GM12864 (cell line): ENCODE results near the gene ABCC9.

Source experiments
- DNase-seq: peaks from one replicate; pipeline ENCODE4 v3.0.0-alpha.2; 2011; ENCODE audit warnings: low read depth
- H3K4me3 ChIP-seq: 2 replicates; pipeline ENCODE4 v1.5.1; 2011; ENCODE audit warnings: mild to moderate bottlenecking, low read depth, low read length, control low read depth
- CTCF ChIP-seq: IDR thresholded peaks from 2 replicates; pipeline ENCODE4 v1.5.1; 2011; ENCODE audit warnings: low read depth, mild to moderate bottlenecking, moderate library complexity, low read length, control low read depth, inconsistent platforms; ENCODE audit errors: missing control alignments

The ABCC9 gene

GRCh38 chr12:21983095-21983494 is 41.9 kb upstream of the ABCC9 start:
- no peak for TF ChIP-seq CTCF
- no peak overlapping the region for H3K4me3 ChIP-seq
- DNase-seq = no peak

- no peak for DNase-seq
- TF ChIP-seq CTCF = no peak
- H3K4me3 ChIP-seq = no peak overlapping the region
Measured at GRCh38 chr12:21980544-21980943, 39.3 kb upstream of the ABCC9 start.

DNA sequence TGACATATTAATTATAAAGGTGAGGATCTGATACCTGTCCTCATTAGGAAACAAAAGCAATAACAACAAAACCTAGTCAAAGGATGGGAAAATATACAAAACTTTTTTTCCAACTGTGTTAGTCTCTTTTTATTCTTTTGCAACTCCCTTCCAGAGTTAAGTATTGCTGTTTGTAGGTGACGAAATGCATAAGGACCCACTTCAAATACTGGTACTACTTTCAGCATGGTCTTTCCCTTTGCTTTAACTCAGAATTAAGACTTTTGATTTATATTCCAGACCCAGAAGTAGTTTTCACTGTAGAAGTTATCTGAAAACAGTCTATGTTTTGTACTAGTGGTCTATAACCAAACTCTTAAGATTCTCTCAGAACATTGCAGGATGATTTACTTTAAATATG is 34.1 kb upstream of the ABCC9 start:
- no peak for TF ChIP-seq CTCF
- DNase-seq = no peak
- H3K4me3 ChIP-seq = no peak overlapping the region

DNA sequence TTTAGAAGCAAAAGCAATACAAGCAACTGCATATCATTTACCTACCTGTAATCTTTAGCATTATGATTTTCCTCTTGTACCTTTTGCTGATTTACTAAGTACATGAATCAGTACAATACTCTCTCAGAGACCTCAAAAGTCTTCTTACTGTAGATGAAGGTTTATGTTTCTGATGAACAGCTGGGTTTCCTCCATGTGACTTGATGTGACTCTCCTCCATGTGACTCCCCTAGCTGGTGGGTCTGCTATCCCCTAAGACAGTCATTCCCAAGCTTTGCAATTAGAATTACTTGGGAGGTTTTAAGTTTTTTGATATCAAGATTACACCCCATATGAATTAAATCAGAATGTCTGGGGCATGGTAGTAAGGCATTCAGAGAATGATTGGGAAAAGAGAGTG is 32.0 kb upstream of the ABCC9 start:
- no peak overlapping the region for H3K4me3 ChIP-seq
- no peak for DNase-seq
- no peak for TF ChIP-seq CTCF

DNA sequence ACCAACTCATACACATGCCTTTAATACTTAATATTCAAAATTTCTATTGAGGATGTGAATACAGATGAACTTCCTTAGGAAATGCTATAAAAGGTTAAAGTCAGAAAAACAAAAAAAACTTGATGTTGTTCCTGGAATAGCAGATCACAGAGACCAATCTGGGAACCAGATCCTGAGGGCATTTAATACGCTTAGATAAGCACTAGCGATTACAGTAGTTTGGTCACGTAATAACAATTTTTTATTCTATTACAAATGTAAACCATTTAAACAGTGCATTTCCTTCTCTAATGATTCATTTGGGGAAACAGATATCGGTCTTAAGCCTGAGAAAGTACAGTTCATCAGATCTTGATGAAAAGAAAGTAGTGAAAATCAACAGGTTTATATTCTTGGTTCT is 30.8 kb upstream of the ABCC9 start:
- TF ChIP-seq CTCF = no peak
- DNase-seq = no peak
- no peak overlapping the region for H3K4me3 ChIP-seq

DNA sequence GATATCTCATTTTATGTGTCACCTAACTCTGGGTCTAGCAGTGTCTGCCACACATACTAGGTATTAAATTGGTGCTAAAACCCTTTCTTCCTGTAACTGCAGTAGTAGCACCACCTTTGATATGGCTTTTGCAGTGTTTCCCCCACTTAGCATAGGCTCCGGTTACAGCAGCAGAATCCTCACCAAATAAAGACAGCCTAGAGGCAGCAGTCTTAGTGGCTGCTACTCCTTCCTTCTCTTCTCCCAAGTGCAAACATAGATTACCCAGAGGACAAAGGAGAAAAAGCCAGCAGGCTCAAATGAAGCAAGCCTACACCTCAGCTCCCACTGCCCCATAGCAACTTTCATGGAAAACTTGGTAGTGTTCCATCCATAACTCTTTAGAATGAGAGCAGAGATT is 30.1 kb upstream of the ABCC9 start:
- no peak for DNase-seq
- no peak overlapping the region for H3K4me3 ChIP-seq
- TF ChIP-seq CTCF = no peak

DNA sequence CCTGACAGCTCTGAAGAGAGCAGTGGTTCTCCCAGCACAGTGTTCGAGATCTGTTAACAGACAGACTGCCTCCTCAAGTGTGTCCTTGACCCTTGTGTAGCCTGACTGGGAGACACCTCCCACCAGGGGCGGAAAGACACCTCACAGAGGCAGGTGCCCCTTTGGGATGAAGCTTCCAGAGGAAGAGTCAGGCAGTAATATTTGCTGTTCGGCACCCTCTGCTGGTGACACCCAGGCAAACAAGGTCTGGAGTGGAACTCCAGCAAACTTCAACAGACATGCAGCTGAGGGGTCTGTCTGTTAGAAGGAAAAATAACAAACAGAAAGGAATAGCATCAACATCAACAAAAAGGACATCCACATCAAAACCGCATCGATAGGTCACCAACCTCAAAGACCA is 21.6 kb upstream of the ABCC9 start:
- no peak for TF ChIP-seq CTCF
- no peak overlapping the region for H3K4me3 ChIP-seq
- no peak for DNase-seq
